H1 (cell line): Measurements from ENCODE around the gene VARS2. TPM values are rescaled to one million over a fixed set of nuclear protein-coding genes. Genes with fewer than 3 reads are reported as not detected.

ENCODE experiments used
- CTCF ChIA-PET: fragments of 300-600 bp; sonication (Branson Sonifier 250); formaldehyde crosslinking; loops from one replicate; lab custom pipeline; 2021; ENCODE audit not compliant: partially characterized antibody; lab: Charles Lee
- POLR2A ChIA-PET: fragments of 300-600 bp; sonication (Branson Sonifier 250); formaldehyde crosslinking; loops from one replicate; lab custom pipeline; 2021; ENCODE audit warnings: inconsistent platforms; ENCODE audit not compliant: partially characterized antibody; lab: Charles Lee
- DNase-seq, 2 experiments: peaks; one replicate each; pipeline versions ENCODE4 v3.0.0 to v3.0.0-alpha.2; 2010 to 2022; ENCODE audit warnings: low spot score in 2 of 2, low read depth in 1 of 2, mixed read lengths in 1 of 2
- FAIRE-seq: peaks from 2 replicates; lab custom pipeline; 2011; peaks lifted over from hg19 to GRCh38; lab: Jason Lieb, UNC
- H2AFZ ChIP-seq: 2 replicates; pipeline ENCODE4 v1.8.1; 2012; ENCODE audit warnings: low read length, inconsistent platforms
- H2AK5ac ChIP-seq: 2 replicates; pipeline ENCODE4 v1.6.1; 2013; ENCODE audit warnings: low read depth, low read length
- H2BK120ac ChIP-seq: replicated peaks from 2 replicates; pipeline ENCODE3; 2013; ENCODE audit warnings: low read depth, low read length, inconsistent platforms
- H2BK12ac ChIP-seq: 2 replicates; pipeline ENCODE4 v1.6.1; 2013; ENCODE audit warnings: low read depth, low read length
- H2BK15ac ChIP-seq: 2 replicates; pipeline ENCODE4 v1.6.1; 2013; ENCODE audit warnings: low read length
- H2BK20ac ChIP-seq: 2 replicates; pipeline ENCODE4 v1.6.1; 2013; ENCODE audit warnings: low read length
- H2BK5ac ChIP-seq: 2 replicates; pipeline ENCODE4 v1.6.1; 2013; ENCODE audit warnings: low read depth, low read length
- H3K14ac ChIP-seq: 2 replicates; pipeline ENCODE4 v1.6.1; 2013; ENCODE audit warnings: inconsistent platforms; ENCODE audit not compliant: insufficient read length
- H3K18ac ChIP-seq: 2 replicates; pipeline ENCODE4 v1.6.1; 2013; ENCODE audit warnings: low read length; ENCODE audit errors: extremely low read depth
- H3K23ac ChIP-seq: 2 replicates; pipeline ENCODE4 v1.6.1; 2013; ENCODE audit warnings: inconsistent platforms; ENCODE audit not compliant: insufficient read length
- H3K23me2 ChIP-seq: 2 replicates; pipeline ENCODE4 v1.6.1; 2013; ENCODE audit warnings: low read depth, low read length
- H3K27ac ChIP-seq: 2 replicates; pipeline ENCODE4 v1.6.1; 2011; ENCODE audit warnings: low read depth, low read length, inconsistent platforms
- H3K27me3 ChIP-seq, 4 experiments: replicated peaks in 1 of 4; 1 replicate in 1 of 4; 2 replicates in 3 of 4; pipeline versions ENCODE4 v1.6.1 to v1.8.1; 2011 to 2013; ENCODE audit warnings: low read length in 3 of 4, mild to moderate bottlenecking in 3 of 4, inconsistent platforms in 2 of 4, mixed read lengths in 2 of 4, moderate library complexity in 1 of 4; ENCODE audit not compliant: control insufficient read depth in 3 of 4, insufficient read depth in 3 of 4; ENCODE audit errors: extremely low read depth in 1 of 4
- H3K36me3 ChIP-seq, 4 experiments: 2 replicates each; pipeline versions ENCODE4 v1.6.1 to v1.8.1; 2011 to 2013; ENCODE audit warnings: mild to moderate bottlenecking in 4 of 4, low read length in 3 of 4, moderate library complexity in 2 of 4, control low read depth in 1 of 4, inconsistent platforms in 1 of 4; ENCODE audit not compliant: insufficient read depth in 4 of 4, control insufficient read depth in 2 of 4
- H3K4ac ChIP-seq: replicated peaks from 2 replicates; pipeline ENCODE3; 2013; ENCODE audit warnings: low read length, low read depth, mixed read lengths, inconsistent platforms; ENCODE audit not compliant: insufficient read length
- H3K4me1 ChIP-seq, 4 experiments: replicated peaks in 1 of 4; 1 replicate in 1 of 4; 2 replicates in 3 of 4; pipeline versions ENCODE4 v1.6.1 to v1.8.1; 2011 to 2013; ENCODE audit warnings: low read length in 3 of 4, inconsistent platforms in 2 of 4, mixed read lengths in 1 of 4; ENCODE audit not compliant: insufficient read depth in 4 of 4, control insufficient read depth in 3 of 4
- H3K4me2 ChIP-seq, 2 experiments: 2 replicates each; pipeline versions ENCODE4 v1.6.1 to v1.8.1; 2011 to 2013; ENCODE audit warnings: low read depth in 2 of 2, low read length in 2 of 2, control low read depth in 1 of 2, inconsistent platforms in 1 of 2, mild to moderate bottlenecking in 1 of 2; ENCODE audit not compliant: insufficient read depth in 1 of 2
- H3K4me3 ChIP-seq, 4 experiments: fragments of 200-600, 300-600 bp in 1 of 4; sonication (generic), shearing (Covaris generic), sonication (Bioruptor Twin) in 1 of 4; 2 replicates each; pipeline versions ENCODE4 v1.5.1 to v1.8.1; 2011 to 2016; ENCODE audit warnings: low read length in 4 of 4, low read depth in 3 of 4, control low read depth in 2 of 4, inconsistent platforms in 2 of 4, mild to moderate bottlenecking in 2 of 4, mixed read lengths in 1 of 4, moderate library complexity in 1 of 4; ENCODE audit not compliant: insufficient read depth in 2 of 4; ENCODE audit errors: extremely low read depth in 1 of 4
- H3K56ac ChIP-seq: replicated peaks from 2 replicates; pipeline ENCODE3; 2013; ENCODE audit warnings: low read depth, mild to moderate bottlenecking, mixed read lengths, low read length, inconsistent platforms; ENCODE audit not compliant: insufficient read length
- H3K79me1 ChIP-seq: 2 replicates; pipeline ENCODE4 v1.6.1; 2013; ENCODE audit warnings: low read depth, low read length, control low read depth
- H3K79me2 ChIP-seq, 2 experiments: 2 replicates each; pipeline versions ENCODE4 v1.6.1 to v1.8.1; 2012 to 2013; ENCODE audit warnings: low read length in 2 of 2, mild to moderate bottlenecking in 2 of 2, inconsistent platforms in 1 of 2; ENCODE audit not compliant: insufficient read depth in 2 of 2, control insufficient read depth in 1 of 2
- H3K9ac ChIP-seq, 4 experiments: replicated peaks in 1 of 4; 1 replicate in 1 of 4; 2 replicates in 3 of 4; pipeline versions ENCODE4 v1.6.1 to v1.8.1; 2011 to 2013; ENCODE audit warnings: low read depth in 3 of 4, low read length in 3 of 4, control low read depth in 2 of 4, mild to moderate bottlenecking in 2 of 4, moderate library complexity in 2 of 4, inconsistent platforms in 1 of 4; ENCODE audit errors: extremely low read depth in 1 of 4
- H3K9me3 ChIP-seq, 2 experiments: 2 replicates each; pipeline versions ENCODE4 v1.6.1 to v1.8.1; 2012 to 2013; ENCODE audit warnings: mild to moderate bottlenecking in 2 of 2, moderate library complexity in 2 of 2, control low read depth in 1 of 2, inconsistent platforms in 1 of 2, low read depth in 1 of 2, low read length in 1 of 2, mixed read lengths in 1 of 2; ENCODE audit not compliant: insufficient read depth in 2 of 2
- H4K20me1 ChIP-seq, 2 experiments: replicated peaks in 1 of 2; 2 replicates each; pipeline versions ENCODE3 to v1.8.1; 2011 to 2013; ENCODE audit warnings: inconsistent platforms in 2 of 2, low read length in 2 of 2, mild to moderate bottlenecking in 1 of 2; ENCODE audit not compliant: insufficient read depth in 2 of 2, control insufficient read depth in 1 of 2
- H4K5ac ChIP-seq: 2 replicates; pipeline ENCODE4 v1.6.1; 2013; ENCODE audit warnings: low read length, low read depth, mixed read lengths, inconsistent platforms; ENCODE audit not compliant: insufficient read length
- H4K8ac ChIP-seq: 2 replicates; pipeline ENCODE4 v1.8.0; 2013; ENCODE audit warnings: mild to moderate bottlenecking, moderate library complexity, low read length, inconsistent platforms; ENCODE audit not compliant: insufficient read depth; ENCODE audit errors: extremely low read depth
- H4K91ac ChIP-seq: replicated peaks from 2 replicates; pipeline ENCODE3; 2013; ENCODE audit warnings: low read length, mixed read lengths, inconsistent platforms; ENCODE audit not compliant: insufficient read length
- ASH2L ChIP-seq: fragments of 200-600, 300-600 bp; sonication (generic); IDR thresholded peaks from one replicate; pipeline ENCODE4 v1.7.1; 2017; ENCODE audit warnings: low read length
- BACH1 ChIP-seq: IDR thresholded peaks from 2 replicates; pipeline ENCODE4 v1.6.1; 2012; ENCODE audit warnings: low read length, improper control_type of control experiment
- CBX8 ChIP-seq: fragments of 300-800, 300-1000 bp; sonication (generic); IDR thresholded peaks from 2 replicates; pipeline ENCODE4 v1.7.1; 2016; ENCODE audit warnings: low read depth, low read length, borderline replicate concordance
- CEBPB ChIP-seq: IDR thresholded peaks from 2 replicates; pipeline ENCODE4 v1.6.1; 2012; ENCODE audit warnings: low read depth, low read length
- CHD1 ChIP-seq: IDR thresholded peaks from 2 replicates; pipeline ENCODE4 v1.6.1; 2012; ENCODE audit warnings: low read depth, low read length, improper control_type of control experiment
- CTCF ChIP-seq, 3 experiments: IDR thresholded peaks; 1 replicate in 2 of 3; 2 replicates in 1 of 3; pipeline versions ENCODE4 v1.5.1 to v1.6.1; 2011; ENCODE audit warnings: low read length in 3 of 3, mild to moderate bottlenecking in 3 of 3, inconsistent platforms in 2 of 3, low read depth in 1 of 3, moderate library complexity in 1 of 3; ENCODE audit not compliant: insufficient read depth in 1 of 3; ENCODE audit errors: control extremely low read depth in 1 of 3
- HDAC6 ChIP-seq: IDR thresholded peaks from one replicate; pipeline ENCODE4 v1.7.1; 2012; ENCODE audit warnings: low read depth, mild to moderate bottlenecking, inconsistent platforms, low read length, moderate library complexity
- KDM1A ChIP-seq: fragments of 200-600, 300-600 bp; sonication (generic); IDR thresholded peaks from 2 replicates; pipeline ENCODE4 v1.7.1; 2016; ENCODE audit warnings: mild to moderate bottlenecking, low read length, borderline replicate concordance
- NANOG ChIP-seq: IDR thresholded peaks from 2 replicates; pipeline ENCODE4 v1.6.1; 2011; ENCODE audit warnings: low read length, low read depth, mild to moderate bottlenecking, inconsistent platforms; ENCODE audit not compliant: insufficient read depth, poor library complexity, severe bottlenecking
- SIX5 ChIP-seq: IDR thresholded peaks from 2 replicates; pipeline ENCODE4 v1.6.1; 2011; ENCODE audit warnings: mild to moderate bottlenecking, low read depth, low read length
- TAF1 ChIP-seq: IDR thresholded peaks from 2 replicates; pipeline ENCODE4 v1.6.1; 2011; ENCODE audit warnings: mild to moderate bottlenecking, low read depth, low read length
- TAF7 ChIP-seq: optimal IDR thresholded peaks from 2 replicates; pipeline ENCODE3; 2011; ENCODE audit warnings: low read depth, mild to moderate bottlenecking, inconsistent platforms, low read length, moderate library complexity, borderline replicate concordance
- WGBS, 2 experiments: shearing (Covaris generic) in 1 of 2; methylation state at CpG; one replicate each; pipeline versions ENCODE4 v1.1.6 to v1.1.7; 2013 to 2015; ENCODE audit warnings: low lambda C conversion rate in 2 of 2, mixed read lengths in 2 of 2, inconsistent platforms in 1 of 2, low coverage in 1 of 2, missing lambda C conversion rate in 1 of 2; ENCODE audit not compliant: insufficient replicate concordance in 2 of 2, insufficient coverage in 1 of 2, insufficient read length in 1 of 2; ENCODE audit errors: extremely low coverage in 1 of 2, missing lambda C conversion rate in 1 of 2; 5-methylcytosine and 5-hydroxymethylcytosine counted together
- polyA plus RNA-seq, 7 experiments: library from polyadenylated mRNA; depleted of rRNA in 3 of 7; stranded (reverse) in 5 of 7; unstranded in 2 of 7; fragments of >200 nt in 5 of 7; fragments of 200-250 nt in 2 of 7; gene quantifications; 1 replicate in 5 of 7; 2 replicates in 1 of 7; 4 replicates in 1 of 7; pipeline versions ENCODE4 v1.2.1 to v1.2.3, GENCODE V29; 2011 to 2013; ENCODE audit warnings: missing spikeins in 2 of 7, mixed read lengths in 2 of 7
- total RNA-seq: library from RNA; stranded (reverse); fragmentation: NEBNext Ultra II Directional; extraction: Animal tissue kit (Norgen Biotek cat#: 25700); gene quantifications from 2 replicates; pipeline ENCODE4 v1.2.1, GENCODE V29; 2021

VARS2 gene
- total and polyA plus RNA-seq, 2 of the 8 experiments (the other 6 are each of a cell fraction or from before 2014, with no cell fraction given) = 26.8 to 47.7 TPM

- H2AFZ ChIP-seq = no peak overlapping the region
- H3K14ac ChIP-seq = no peak overlapping the region
- H2BK20ac ChIP-seq = no peak overlapping the region
- no peak overlapping the region for H4K91ac ChIP-seq
- no peak overlapping the region for H3K4ac ChIP-seq
- H2BK15ac ChIP-seq = no peak overlapping the region
- no peak overlapping the region for H4K5ac ChIP-seq
- no peaks in the 10 kb centered on the region; a peak in 1 of 4 replicates for H3K79me2 ChIP-seq
- no peak overlapping the region for H2BK120ac ChIP-seq
- H3K18ac ChIP-seq = no peak overlapping the region
- ChIA-PET CTCF (interaction anchor here (0.7 to 16.0 kb wide), 21 partner anchors 8 to 213 kb away, joined by 3 to 285 read pairs (median 10); partner anchors contain the start of genes DDR1 and MUCL3), POLR2A (interaction anchor here (0.8 to 3.6 kb wide), 4 partner anchors 9 to 223 kb away, joined by 3 to 22 read pairs (median 4); partner anchors contain the start of gene SFTA2)
- H3K4me2 ChIP-seq = no peak overlapping the region
- H2BK5ac ChIP-seq = no peak overlapping the region
- no peak overlapping the region for H2AK5ac ChIP-seq
- no peak overlapping the region for H3K9ac ChIP-seq
- H3K27ac ChIP-seq = no peak overlapping the region
- H4K20me1 ChIP-seq = no peaks in the 10 kb centered on the region
- DNase-seq (no peak), FAIRE-seq (no peak)
- peaks cover 6 to 22% (median 18%) of the 10 kb centered on the region in 4 experiments; a peak in 7 of 8 replicates for H3K36me3 ChIP-seq
- peaks cover 0 to 14% (median 6%) of the 10 kb centered on the region in 4 experiments; a peak in 5 of 7 replicates for H3K4me1 ChIP-seq
- H4K8ac ChIP-seq = no peak overlapping the region
- no peaks in the 10 kb centered on the region for H3K9me3 ChIP-seq
- H3K79me1 ChIP-seq = no peaks in the 10 kb centered on the region
- H2BK12ac ChIP-seq = no peak overlapping the region
- H3K27me3 ChIP-seq = no peaks in the 10 kb centered on the region
- no peak overlapping the region for H3K56ac ChIP-seq
- H3K23me2 ChIP-seq = peaks cover 3% of the 10 kb centered on the region; the same call in 1 of the 2 replicates
- H3K23ac ChIP-seq = no peak overlapping the region
- 94% methylated on average over 7 of the region's 7 CpGs; no CpG with 5 or more reads in 1 of the 2 experiments for WGBS, 2 experiments
- no peak overlapping the region for H3K4me3 ChIP-seq
- TF ChIP-seq CTCF (IDR thresholded peaks at IDR 0.05; ENCODE audit: control extremely low read depth in 1 of 3, insufficient read depth in 1 of 3, low read depth in 1 of 3, low read length in 3 of 3) (no peak), CHD1 (no peak), HDAC6 (no peak), NANOG (no peak), KDM1A (no peak), CEBPB (no peak), CBX8 (no peak), ASH2L (no peak), TAF1 (no peak), TAF7 (no peak), BACH1 (no peak), SIX5 (no peak)
- TF ChIP-seq, all 59 proteins: peak for 0
These were observed 3.0 kb downstream of the VARS2 start for GRCh38 chr6:30917041-30917440.
